Measurements from ENCODE around the gene KANSL1. TPM values are rescaled to one million over a fixed set of nuclear protein-coding genes. Genes with fewer than 3 reads are reported as not detected.

KANSL1 gene
- total RNA-seq, 3 donors from 2014 or later: 80.2 to 107 (median 88.8) TPM

- DNase-seq: no peak
- intact Hi-C loops (cut with DNase I, micrococcal nuclease): no loop called here
- H3K4me3 ChIP-seq: no peak overlapping the region
- no peaks in the 10 kb centered on the region for H3K9me3 ChIP-seq
- ATAC-seq: no peak
- no peaks in the 10 kb centered on the region for H3K36me3 ChIP-seq (ENCODE audit: low read depth)
- peaks cover 31% of the 10 kb centered on the region for H3K4me1 ChIP-seq (ENCODE audit: low read depth)
- no peak for TF ChIP-seq CTCF (IDR thresholded peaks at IDR 0.05)
These were observed 45.0 kb downstream of the KANSL1 start for GRCh38 chr17:46148247-46148646.

GRCh38 chr17:46147296-46147695 is 45.9 kb downstream of the KANSL1 start:
- DNase-seq (no peak), ATAC-seq (no peak)
- Histone ChIP-seq H3K4me3 (no peak overlapping the region), H3K4me1 (ENCODE audit: low read depth) (peaks cover 23% of the 10 kb centered on the region), H3K36me3 (ENCODE audit: low read depth) (no peaks in the 10 kb centered on the region), H3K9me3 (no peaks in the 10 kb centered on the region)
- intact Hi-C loops (cut with DNase I, micrococcal nuclease): no loop called here
- TF ChIP-seq CTCF (IDR thresholded peaks at IDR 0.05): no peak

GRCh38 chr17:46144246-46144645 is 49.0 kb downstream of the KANSL1 start:
- intact Hi-C loops (cut with DNase I, micrococcal nuclease): no loop called here
- DNase-seq (no peak), ATAC-seq (no peak)
- H3K4me3 ChIP-seq: no peak overlapping the region
- H3K36me3 ChIP-seq (ENCODE audit: low read depth): no peaks in the 10 kb centered on the region
- no peaks in the 10 kb centered on the region for H3K9me3 ChIP-seq
- TF ChIP-seq CTCF (IDR thresholded peaks at IDR 0.05): no peak
- peaks cover 24% of the 10 kb centered on the region for H3K4me1 ChIP-seq (ENCODE audit: low read depth)

GRCh38 chr17:46143827-46144236 is 49.4 kb downstream of the KANSL1 start:
- DNase-seq: no peak
- no peaks in the 10 kb centered on the region for H3K9me3 ChIP-seq
- H3K4me3 ChIP-seq: no peak overlapping the region
- H3K36me3 ChIP-seq (ENCODE audit: low read depth): no peaks in the 10 kb centered on the region
- peaks cover 24% of the 10 kb centered on the region for H3K4me1 ChIP-seq (ENCODE audit: low read depth)
- intact Hi-C loops (cut with DNase I, micrococcal nuclease): no loop called here
- no peak for TF ChIP-seq CTCF (IDR thresholded peaks at IDR 0.05)
- ATAC-seq: no peak

- peaks cover 26% of the 10 kb centered on the region for H3K4me1 ChIP-seq (ENCODE audit: low read depth)
- no peak for ATAC-seq
- no peak for DNase-seq
- H3K36me3 ChIP-seq (ENCODE audit: low read depth): no peaks in the 10 kb centered on the region
- H3K4me3 ChIP-seq: no peak overlapping the region
- H3K9me3 ChIP-seq: no peaks in the 10 kb centered on the region
- intact Hi-C loops (cut with DNase I, micrococcal nuclease): no loop called here
- TF ChIP-seq CTCF (IDR thresholded peaks at IDR 0.05): no peak
These were observed 51.6 kb downstream of the KANSL1 start for GRCh38 chr17:46141645-46142044.

- intact Hi-C loops (cut with DNase I, micrococcal nuclease): no loop called here
- no peak for ATAC-seq
- H3K4me1 ChIP-seq (ENCODE audit: low read depth): peaks cover 19% of the 10 kb centered on the region
- H3K9me3 ChIP-seq: no peaks in the 10 kb centered on the region
- no peak for DNase-seq
- TF ChIP-seq CTCF (IDR thresholded peaks at IDR 0.05): no peak
- no peaks in the 10 kb centered on the region for H3K36me3 ChIP-seq (ENCODE audit: low read depth)
- H3K4me3 ChIP-seq: no peak overlapping the region
These were observed 52.5 kb downstream of the KANSL1 start for GRCh38 chr17:46140645-46141197.
